ENCODE results near the gene ZBTB5.
"Not testable (repeated sequence)": the region's sequence is repeated elsewhere in the genome, so short reads cannot be mapped to it uniquely, and the experiment has no call there.

Gene ZBTB5

DNA sequence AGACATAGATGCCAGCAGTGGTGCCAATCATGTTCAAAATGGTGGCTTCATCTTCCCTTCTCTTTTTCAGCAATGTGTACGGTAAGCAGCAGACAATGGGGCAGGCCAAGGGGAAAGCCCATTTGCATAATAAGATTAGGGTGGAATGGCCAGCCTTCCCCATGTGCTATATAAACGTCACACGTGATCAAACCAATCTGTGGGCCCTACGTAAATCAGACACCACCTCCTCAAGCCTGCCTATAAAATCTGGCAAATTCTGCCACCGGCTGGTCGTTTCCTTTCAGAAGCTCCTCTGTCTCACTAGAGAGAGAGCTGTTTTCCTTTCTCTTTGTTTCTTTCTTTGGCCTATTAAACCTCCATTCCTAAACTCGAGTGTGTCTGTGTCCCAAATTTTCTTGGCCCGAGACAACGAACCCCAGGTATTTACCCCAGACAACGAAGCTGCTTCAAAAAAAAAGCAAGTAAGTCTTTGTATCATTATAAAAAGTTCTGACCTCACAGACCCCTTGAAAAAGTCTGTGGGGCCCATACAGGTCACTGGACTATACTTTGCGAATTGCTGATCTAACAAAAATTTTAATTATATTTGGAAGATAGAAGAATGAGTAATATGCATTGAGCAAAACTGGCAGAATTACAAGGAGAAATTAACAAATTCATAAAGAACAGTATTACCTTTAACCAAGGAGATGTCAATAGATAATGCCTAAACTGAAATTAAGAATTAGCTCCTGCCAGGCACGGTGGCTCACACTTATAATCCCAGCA is 15.2 kb downstream of the ZBTB5 start:
- DNase-seq: no peak

DNA sequence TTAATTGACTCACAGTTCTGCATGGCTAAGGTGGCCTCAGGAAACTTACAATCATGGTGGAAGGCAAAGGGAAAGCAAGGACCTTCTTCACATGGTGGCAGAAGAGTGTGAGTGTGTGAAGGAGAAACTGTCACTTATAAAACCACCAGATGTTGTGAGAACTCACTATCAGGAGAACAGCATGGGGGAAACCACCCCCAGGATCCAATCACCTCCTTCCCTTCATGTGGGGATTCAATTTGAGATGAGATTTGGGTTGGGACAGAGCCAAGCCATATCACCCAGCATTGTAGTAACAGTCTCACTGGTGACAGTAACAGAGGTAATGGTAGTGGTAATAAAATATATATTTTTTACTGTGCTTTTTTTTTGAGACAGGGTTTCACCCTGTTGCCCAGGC is 18.1 kb downstream of the ZBTB5 start:
- DNase-seq: no peak

DNA sequence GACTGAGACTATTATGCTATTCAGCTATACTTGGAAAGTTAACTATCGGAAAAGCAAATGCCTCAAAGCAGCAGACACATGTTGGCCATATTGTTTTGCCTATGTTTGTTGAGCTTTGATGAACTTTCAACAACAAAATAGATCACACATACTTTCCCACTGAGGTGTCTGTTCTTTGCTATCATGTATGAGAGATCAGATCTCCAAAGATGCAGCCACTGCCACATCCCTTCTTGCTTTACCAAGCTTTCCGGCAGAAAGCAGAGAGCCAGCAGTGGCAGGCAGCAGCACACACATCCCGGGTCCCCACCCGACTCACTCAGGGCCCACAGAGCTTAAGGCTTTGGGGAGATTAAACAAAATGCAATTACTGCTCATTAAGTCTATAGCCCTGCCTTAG is 18.8 kb downstream of the ZBTB5 start:
- no peak for DNase-seq

DNA sequence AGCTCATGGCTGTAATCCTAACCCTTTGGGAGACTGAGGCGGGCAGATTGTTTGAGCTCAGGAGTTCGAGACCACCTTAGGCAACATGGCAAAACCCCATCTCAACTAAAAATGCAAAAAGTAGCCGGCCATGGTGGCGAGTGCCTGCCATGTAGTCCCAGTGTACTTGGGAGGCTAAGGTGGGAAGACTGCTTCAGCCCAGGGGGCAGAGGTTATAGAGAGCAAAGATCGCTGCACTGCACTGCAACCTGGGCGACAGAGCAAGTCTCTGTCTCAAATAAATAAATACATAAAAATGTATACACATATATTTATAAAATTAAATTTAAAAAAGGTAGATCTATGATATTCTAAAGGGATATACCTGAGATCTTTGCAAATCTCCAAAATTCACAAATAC is 19.4 kb downstream of the ZBTB5 start:
- DNase-seq: no peak

DNA sequence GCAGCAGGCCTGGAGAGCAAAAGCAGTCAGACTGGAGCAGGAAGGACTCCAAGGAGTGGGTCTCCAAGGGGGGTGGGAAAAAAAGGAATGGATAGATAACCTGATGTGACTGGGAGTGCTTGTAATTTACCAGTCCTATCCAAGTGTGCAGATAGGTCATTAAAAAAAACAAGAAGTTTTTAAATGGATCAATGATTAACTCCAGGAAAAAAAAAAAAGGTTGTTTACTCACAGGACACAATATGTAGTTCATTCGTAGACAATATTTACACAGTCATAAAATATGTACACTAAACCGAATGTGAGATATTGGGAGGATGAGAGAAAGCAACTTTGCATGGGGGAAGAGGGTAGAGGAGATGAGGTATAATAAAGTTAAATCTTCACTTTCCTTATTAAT is 20.4 kb downstream of the ZBTB5 start:
- DNase-seq: no peak

DNA sequence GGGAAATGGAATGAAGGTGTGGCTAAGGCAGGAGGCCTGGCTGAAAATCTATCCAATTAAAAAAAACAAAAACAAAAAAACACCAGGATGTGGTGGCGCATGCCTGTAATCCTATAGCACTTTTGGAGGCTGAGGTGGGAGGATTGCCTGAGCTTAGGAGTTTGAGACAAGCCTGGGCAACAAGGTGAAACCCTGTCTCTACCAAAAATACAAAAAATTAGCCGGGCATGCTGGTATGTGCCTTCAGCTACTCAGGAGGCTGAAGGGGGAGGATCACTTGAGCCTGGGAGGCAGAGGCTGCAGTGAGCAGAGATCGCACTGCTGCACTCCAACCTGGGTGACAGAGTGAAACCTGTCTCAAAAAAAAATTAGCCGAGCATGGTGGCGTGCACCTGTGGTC is 21.7 kb downstream of the ZBTB5 start:
- no peak for DNase-seq

DNA sequence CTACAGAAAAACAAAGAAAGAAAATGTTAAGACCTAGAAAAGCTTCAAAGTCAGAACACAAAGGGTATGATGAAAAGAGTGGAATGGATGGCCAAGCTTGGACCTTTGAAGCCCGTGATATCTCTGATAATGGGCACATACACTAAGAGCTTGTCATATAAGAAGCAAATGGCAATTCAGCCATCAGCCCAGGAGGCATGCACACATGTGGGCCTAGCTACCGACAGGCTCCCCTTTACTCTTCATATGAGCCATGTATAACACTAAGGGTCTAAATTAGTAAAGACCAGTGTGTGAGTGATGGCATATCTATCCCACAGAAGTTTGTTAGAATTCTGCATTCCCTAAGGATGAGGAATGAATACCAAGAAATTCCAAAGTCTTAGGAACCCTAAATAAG is 22.7 kb downstream of the ZBTB5 start:
- DNase-seq: no peak

DNA sequence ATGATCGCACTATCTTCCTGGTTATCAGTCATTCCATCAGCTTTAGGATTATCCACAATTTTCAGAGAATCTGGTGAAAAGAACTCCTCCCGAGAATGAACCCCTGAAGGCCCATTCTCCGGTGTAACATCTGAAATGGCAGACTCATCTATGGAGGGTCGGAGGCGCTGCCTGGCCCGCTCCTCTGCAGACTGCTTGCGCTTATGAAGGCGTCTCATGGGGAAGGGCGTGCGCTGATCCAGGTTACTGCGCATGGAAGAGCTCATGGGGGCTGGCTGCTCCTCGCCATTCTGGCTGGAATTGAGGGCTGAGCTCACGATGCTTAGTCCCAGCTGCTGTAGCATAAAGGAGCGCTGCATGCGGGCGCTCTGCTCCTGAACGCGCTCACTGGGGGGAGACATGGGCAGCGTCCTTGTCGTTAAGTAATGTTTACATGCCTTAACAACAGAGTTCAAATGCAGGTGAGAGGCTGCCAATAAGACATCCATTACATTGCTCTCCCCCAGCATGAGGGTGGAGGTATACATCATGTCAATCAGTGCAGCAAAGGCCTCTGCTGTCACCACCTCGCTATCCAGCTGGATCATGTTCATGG is 23.4 kb downstream of the ZBTB5 start:
- DNase-seq: no peak

DNA sequence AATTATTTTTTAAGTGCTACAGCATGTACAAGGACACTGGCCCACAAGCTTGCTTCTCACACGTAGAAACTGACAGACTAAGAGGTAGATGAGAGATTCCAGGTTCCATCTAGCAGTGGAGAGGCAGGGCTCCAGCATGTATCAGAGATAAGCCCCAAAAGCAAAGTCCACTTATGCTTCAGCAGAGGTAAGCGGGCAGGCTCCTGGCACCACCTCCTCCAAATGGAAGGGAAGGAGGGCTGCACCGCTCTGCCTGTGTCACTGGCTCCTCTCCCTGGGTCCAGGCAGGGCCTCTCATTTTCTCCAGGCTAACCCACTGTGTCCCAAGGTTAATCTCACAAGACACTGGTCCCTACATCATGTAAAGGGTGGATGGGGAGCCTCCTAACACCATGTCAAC is 26.9 kb downstream of the ZBTB5 start:
- DNase-seq: no peak

DNA sequence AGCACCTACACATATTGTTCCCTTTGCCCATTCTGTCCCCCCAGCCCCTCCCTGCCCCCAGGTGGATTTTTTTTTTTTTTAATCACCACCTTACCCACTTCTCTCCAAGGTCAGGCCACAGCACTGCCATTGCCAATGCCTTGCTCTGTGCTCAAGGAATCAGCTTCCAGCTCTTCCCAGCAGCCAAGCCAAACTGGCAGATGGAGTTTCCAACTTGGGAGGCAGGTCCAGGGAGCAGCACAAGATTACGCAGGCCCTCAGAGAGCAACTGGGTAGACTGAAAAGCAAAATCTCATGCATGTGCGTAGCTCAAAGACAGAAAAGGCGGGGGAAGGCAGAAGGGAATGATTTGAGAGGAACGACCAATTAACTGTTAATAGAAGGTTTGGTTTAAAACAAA is 27.6 kb downstream of the ZBTB5 start:
- DNase-seq: no peak

DNA sequence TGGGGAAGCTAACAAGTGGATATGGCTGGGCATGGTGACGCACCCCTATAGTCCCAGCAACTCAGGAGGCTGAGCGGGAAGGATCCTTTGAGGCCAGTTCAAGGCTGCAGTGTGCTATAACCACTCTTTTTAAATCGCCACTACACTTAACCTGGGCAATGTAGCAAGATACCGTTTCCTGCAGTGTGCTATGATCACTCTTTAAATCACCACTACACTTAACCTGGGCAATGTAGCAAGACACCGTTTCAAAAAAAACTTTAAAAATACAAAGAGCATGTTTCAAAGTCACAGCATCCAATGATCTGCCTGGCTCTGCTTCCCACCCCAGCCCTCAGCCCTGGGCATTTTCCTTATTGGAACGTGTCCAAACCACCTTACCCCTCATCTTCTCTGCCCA is 28.2 kb downstream of the ZBTB5 start:
- DNase-seq: no peak

DNA sequence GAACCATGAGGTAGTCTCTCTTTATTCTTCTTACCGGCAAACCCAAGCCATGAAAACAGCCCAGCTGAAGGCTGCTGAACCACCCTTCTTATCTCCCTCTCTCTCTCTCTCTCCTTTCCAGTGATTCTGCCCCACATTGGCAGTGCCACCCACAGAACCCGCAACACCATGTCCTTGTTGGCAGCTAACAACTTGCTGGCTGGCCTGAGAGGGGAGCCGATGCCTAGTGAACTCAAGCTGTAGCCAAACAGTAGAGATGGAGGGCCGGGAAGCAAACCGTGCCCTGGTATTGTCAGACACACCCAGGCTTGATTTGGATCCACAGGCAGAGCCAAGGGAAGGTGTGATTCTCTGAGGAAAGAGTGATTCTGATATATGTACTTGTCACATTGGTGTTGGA is 28.7 kb downstream of the ZBTB5 start:
- DNase-seq: no peak

DNA sequence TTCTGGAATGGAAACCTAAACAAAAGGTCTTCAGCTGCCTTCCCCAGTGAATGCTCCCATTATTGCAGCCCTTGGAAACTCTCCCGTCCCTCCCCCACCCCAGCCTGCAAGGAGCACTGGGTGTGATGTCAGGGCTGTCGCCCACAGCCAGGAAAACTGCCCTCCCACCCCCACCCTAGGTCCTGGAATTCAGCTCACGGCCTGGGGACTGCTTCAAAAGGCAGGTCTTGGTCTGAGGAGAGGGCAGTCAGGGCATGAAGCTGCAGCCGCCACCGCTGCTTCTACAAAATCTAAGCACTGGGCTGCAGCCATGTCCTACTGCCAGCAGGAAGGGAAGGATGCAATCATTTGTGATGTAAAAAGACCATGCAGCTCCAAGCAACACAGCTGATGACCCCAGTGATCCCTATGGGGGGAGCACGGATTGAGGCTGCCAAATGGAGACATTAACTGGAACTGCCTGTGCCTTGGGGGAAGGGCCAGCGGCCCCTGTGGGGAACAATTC is 31.3 kb downstream of the ZBTB5 start:
- DNase-seq: no peak

DNA sequence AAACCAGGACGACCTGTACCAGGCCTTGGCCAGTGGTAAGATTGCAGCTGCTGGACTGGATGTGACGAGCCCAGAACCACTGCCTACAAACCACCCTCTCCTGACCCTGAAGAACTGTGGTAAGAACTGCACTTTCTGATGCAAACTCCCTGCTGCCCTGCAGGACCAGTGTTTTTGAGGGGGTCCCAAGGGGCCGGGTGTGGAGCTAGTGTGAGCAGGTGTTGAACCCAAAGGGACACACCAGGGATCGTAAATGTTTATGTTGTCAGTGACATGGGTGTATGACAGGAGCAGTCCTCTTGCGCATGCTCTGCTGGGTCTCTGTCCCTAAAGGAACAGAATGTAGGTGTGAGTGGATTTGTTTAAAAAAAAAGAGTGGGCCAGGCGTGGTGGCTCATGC is 33.2 kb downstream of the ZBTB5 start:
- DNase-seq: no peak

DNA sequence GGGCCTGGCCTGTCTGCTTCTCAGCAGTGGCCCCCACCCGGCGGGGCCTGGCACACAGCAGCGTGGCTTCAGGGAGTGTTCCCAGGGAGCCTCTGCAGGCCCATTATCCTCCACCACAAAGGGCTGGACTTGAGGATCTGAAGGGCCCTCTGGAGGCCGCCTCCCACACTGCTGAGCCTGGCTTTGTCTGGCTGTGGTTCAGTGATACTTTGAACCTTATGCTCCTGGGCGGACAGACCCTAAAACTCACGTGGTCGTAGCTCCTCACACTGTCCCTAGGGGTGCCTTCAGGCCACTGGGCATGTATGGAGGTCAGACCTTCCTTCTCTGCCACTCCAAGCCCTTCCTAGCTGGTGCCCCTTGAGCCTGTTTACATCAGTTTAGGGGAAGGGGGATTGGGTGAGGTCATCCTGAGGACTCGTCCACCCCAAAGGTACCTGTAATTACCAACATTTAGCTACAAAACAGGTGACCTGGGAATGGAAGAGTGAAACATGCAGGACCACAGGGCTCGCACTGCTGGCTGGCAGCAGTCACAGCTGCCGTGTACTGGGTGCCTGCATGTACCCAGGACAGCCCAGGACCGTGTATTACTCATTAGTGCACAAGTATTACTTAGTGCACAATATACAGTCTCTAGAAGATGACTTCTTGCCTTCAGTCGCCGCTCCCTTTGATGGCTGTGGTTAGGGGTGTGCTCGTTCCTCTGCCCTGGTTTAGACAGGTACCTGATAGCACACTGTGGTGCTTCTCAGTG is 34.2 kb downstream of the ZBTB5 start:
- peak in 1 of 2 experiments; percentile 6 for DNase-seq

DNA sequence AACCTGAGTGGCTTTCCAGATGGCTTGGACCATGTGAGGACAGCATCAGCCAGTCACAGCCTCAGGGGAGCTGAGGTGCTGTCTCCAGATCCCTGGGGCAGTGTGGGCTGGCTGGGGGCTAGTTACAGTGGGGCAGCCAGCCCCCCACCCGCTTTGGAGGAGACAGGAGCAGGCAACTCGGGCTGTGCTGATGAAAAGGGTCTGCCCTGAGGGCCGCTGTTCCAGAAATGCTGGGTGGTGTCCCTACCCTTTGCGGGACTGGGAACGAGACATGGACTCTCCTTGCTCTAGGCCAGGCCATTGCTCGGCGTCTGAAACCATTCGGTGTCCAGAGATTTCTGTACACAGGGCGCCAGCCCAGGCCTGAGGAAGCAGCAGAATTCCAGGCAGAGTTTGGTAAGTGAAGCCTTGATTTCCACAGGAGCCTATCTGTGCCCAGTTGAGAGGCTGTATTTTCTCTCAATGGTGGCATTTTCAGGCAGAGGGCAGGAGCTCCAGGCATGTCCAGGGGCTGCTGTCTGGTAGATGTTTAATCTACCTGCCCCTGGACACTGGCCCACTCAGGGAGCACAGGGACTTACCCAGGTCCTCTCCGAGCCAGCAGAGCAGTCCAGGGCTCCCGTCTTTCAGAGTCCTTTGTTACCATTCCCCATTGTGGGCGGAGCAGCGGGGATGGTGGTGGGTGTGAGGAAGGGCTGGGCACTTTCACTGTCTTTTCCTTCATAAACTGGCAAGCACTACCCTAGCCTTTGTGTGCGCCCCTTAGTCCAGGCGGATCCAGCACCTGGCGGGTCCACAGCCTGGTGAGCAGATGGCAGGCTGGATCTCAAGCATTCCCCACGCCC is 35.6 kb downstream of the ZBTB5 start:
- no peak for DNase-seq

DNA sequence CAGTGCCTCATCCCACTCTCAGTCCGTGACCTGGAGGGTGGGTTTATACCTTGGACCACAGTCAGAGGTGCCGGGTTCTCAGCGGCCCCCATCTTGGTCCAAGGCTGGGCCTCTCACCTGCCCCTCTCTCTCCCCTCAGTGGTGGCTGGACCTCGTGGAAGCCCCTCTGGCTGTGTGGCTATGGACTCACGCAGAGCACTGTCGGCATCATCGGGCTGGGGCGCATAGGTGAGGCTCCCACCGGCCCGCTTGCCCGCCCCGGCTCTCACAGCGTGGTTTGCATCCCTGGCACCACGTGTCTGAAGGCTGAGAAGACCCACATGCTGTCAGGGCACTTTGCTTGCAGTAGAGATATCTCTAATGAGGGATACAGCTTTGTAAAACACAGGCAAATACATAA is 36.9 kb downstream of the ZBTB5 start:
- DNase-seq: no peak

DNA sequence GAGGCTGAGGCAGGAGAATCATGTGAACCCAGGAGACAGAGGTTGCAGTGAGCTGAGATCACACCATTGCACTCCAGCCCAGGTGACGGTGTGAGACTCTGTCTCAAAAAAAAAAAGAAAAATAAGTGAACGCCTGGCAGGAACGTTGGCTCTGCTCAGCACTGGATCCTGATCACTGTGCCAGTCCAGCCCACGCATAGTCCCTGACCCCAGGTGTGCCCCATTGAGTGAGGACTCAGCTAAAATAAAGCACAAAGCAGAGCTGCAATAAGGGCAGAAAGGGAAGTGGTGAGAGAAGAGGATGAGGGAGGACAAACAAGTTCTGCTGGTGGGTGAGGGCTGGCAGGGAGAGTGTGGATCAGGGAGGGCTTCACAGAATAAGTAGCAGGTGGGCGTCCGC is 38.4 kb downstream of the ZBTB5 start:
- peak; percentile 55 to 58 for DNase-seq

DNA sequence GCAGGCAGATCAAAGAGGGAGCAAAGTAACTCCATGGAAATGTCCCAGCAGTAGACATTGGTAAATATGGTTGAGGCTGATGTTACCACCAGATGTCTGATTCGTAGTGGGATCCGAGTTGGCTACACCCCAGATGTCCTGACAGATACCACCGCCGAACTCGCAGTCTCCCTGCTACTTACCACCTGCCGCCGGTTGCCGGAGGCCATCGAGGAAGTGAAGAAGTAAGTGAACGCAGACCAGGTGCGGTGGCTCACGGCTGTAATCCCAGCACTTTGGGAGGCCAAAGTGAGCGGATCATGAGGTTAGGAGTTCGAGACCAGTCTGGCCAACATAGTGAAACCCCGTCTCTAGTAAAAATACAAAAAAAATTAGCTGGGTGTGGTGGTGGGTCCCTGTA is 38.8 kb downstream of the ZBTB5 start:
- not testable (repeated sequence) for DNase-seq

DNA sequence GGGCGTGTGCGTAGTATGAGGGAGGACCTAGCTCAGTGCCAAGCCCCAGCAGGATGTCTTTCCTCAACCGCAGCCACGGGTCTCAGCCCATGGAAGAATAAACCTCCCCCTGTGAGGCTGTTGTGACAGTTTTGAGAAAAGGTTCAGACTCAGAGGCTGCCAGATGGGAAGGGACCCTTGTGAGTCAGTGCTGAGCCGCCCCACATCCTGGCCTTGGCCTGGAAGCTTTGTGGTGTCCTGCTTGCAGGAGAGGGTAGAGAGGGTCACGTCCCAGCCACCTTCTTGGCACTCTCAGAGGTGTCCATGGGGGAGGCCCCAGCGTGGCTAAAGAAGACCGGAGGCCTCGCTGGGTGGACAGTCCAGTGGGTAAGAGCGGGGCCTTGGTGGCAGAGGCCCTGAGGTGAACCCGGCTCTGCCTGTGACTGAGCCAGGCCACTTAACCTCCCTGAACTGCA is 39.9 kb downstream of the ZBTB5 start:
- peak in 1 of 2 experiments; percentile 48 for DNase-seq

DNA sequence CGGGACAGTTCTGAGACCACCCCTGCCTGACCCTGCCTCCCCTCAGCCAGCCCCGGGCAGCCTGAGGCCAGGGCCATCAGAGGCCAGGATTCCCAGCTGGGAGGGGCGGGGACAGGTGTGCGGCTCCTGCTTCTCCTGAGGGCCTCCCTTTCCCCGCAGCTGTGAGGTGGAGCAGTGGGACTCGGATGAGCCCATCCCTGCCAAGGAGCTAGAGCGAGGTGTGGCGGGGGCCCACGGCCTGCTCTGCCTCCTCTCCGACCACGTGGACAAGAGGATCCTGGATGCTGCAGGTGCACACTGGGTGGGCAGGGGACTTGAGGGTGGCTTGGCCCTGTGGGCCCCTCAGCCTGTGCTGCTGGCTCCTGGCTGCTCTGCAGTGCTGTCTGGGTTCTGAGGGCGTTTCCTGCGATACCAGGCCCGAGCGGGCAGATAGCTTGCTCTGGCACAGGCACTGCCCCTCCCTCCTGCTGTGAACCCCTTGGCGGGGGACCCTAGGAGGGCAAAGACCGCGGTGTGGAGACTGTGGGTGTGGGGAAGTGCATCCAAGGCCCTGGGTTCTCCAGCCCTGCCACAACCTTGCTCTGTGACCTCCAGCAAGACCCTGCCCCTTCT is 40.5 kb downstream of the ZBTB5 start:
- DNase-seq: no peak

DNA sequence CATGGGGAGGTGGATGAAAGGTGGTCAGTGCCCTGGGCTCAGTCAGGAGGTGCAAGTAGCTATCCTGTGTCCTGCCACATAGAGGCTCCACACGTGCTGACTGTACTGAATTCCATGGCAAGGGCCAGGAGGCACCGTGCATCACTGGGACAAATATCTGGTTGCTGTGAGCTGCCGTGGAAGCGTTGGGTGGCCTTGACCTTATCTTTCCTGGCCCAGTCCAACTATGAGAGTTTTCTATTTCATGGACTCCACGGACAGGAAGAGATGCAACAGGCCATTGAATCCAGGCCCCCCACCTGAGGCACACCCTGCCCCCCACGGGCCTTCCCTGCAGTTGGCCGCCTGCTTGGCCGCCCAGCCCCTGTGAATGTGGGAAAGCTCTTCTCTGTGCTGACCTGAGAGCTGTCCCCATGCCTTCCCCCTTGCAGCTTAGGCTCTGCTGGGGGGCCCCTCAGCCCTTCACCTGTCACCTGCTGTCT is 41.0 kb downstream of the ZBTB5 start:
- no peak for DNase-seq

All from Kasumi-1 (cell line).